ENCODE results near the gene SCGB2A2. TPM values are rescaled to one million over a fixed set of nuclear protein-coding genes. Genes with fewer than 3 reads are reported as not detected.

SCGB2A2 gene
- total RNA-seq, 2 donors from 2014 or later: not detected

- H3K4me3 Mint-ChIP-seq: no peak overlapping the region
- no peaks in the 10 kb centered on the region for H3K36me3 Mint-ChIP-seq (ENCODE audit: insufficient read depth in 2 of 2)
- no peak overlapping the region for H3K27ac Mint-ChIP-seq
- no peaks in the 10 kb centered on the region for H3K9me3 Mint-ChIP-seq
- H3K27me3 Mint-ChIP-seq (ENCODE audit: low read depth): peaks cover 17% of the 10 kb centered on the region
- DNase-seq (no peak), ATAC-seq (replicated peaks in 1 of 2) (no peak)
- H3K4me1 Mint-ChIP-seq (ENCODE audit: low read depth): peaks cover 14% of the 10 kb centered on the region
Observed at GRCh38 chr11:62315431-62315830, 45.5 kb downstream of the SCGB2A2 start.

- no peaks in the 10 kb centered on the region for H3K27me3 Mint-ChIP-seq (ENCODE audit: low read depth)
- H3K27ac Mint-ChIP-seq: no peak overlapping the region
- H3K4me3 Mint-ChIP-seq: no peak overlapping the region
- no peaks in the 10 kb centered on the region for H3K9me3 Mint-ChIP-seq
- no peak for ATAC-seq (replicated peaks in 1 of 2)
- peaks cover 7% of the 10 kb centered on the region for H3K4me1 Mint-ChIP-seq (ENCODE audit: low read depth)
- no peaks in the 10 kb centered on the region for H3K36me3 Mint-ChIP-seq (ENCODE audit: insufficient read depth in 2 of 2)
- no peak for DNase-seq
Observed at GRCh38 chr11:62322524-62322923, 52.6 kb downstream of the SCGB2A2 start.

Other genes starting within 250 kb of the SCGB2A2 start
- 100 to 1,000 TPM; 129 to 161 TPM for gene INCENP, start 146.1 kb upstream of the SCGB2A2 start, total RNA-seq
- gene SCGB1D1, start 79.9 kb upstream of the SCGB2A2 start, total RNA-seq: not detected
- not detected for gene SCGB2A1, start 61.5 kb upstream of the SCGB2A2 start, total RNA-seq
- gene SCGB1D2, start 27.9 kb upstream of the SCGB2A2 start, total RNA-seq: not detected
- not detected for gene SCGB1D4, start 28.9 kb downstream of the SCGB2A2 start, total RNA-seq
- gene ASRGL1, start 67.3 kb downstream of the SCGB2A2 start, total RNA-seq: 1 to 10 TPM; 5.1 to 8.8 TPM
- not detected for gene SCGB1A1, start 148.9 kb downstream of the SCGB2A2 start, total RNA-seq